Vagina (tissue), 2 donors: ENCODE data around the gene NFXL1.

Source experiments
- POLR2A ChIP-seq, 2 donors: fragments of 450-650 bp; IDR thresholded peaks; one replicate each; pipeline ENCODE4 v1.6.1; 2017; ENCODE audit warnings: antibody characterized with exemption in 2 of 2, mild to moderate bottlenecking in 2 of 2, moderate library complexity in 2 of 2
- TF ChIP-seq, protein P1 (sequence below), 3 experiments: fragments of 450-650 bp in 2 of 3; fragments of 200-600 bp in 1 of 3; sonication (generic) in 1 of 3; IDR thresholded peaks; one replicate each; pipeline ENCODE4 v1.5.1; 2017 to 2019; ENCODE audit warnings: antibody characterized with exemption in 3 of 3, mild to moderate bottlenecking in 2 of 3, moderate library complexity in 2 of 3

- TF ChIP-seq, protein P1, sequence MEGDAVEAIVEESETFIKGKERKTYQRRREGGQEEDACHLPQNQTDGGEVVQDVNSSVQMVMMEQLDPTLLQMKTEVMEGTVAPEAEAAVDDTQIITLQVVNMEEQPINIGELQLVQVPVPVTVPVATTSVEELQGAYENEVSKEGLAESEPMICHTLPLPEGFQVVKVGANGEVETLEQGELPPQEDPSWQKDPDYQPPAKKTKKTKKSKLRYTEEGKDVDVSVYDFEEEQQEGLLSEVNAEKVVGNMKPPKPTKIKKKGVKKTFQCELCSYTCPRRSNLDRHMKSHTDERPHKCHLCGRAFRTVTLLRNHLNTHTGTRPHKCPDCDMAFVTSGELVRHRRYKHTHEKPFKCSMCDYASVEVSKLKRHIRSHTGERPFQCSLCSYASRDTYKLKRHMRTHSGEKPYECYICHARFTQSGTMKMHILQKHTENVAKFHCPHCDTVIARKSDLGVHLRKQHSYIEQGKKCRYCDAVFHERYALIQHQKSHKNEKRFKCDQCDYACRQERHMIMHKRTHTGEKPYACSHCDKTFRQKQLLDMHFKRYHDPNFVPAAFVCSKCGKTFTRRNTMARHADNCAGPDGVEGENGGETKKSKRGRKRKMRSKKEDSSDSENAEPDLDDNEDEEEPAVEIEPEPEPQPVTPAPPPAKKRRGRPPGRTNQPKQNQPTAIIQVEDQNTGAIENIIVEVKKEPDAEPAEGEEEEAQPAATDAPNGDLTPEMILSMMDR (IDR thresholded peaks at IDR 0.05): no peak
- TF ChIP-seq POLR2A (IDR thresholded peaks at IDR 0.05): no peak
These were observed 54.1 kb downstream of the NFXL1 start for GRCh38 chr4:47860305-47860704.
